WTC11 (cell line): ENCODE results near the gene FCRLB. TPM values are rescaled to one million over a fixed set of nuclear protein-coding genes. Genes with fewer than 3 reads are reported as not detected.

Experiments used
- ATAC-seq: fragments of 200-7000 bp; cut with Tn5 transposase; 2 replicates; pipeline ENCODE4 v1.10.0; 2021; ENCODE audit warnings: mild to moderate bottlenecking, moderate library complexity
- CTCF ChIA-PET: fragments of 300-600 bp; sonication (Branson Sonifier 250); formaldehyde crosslinking; loops from one replicate; lab custom pipeline; 2021; ENCODE audit warnings: antibody characterized with exemption; lab: Charles Lee
- POLR2A ChIA-PET: fragments of 350-600 bp; sonication (Branson Sonifier 250); formaldehyde crosslinking; loops from one replicate; lab custom pipeline; 2021; ENCODE audit warnings: antibody characterized with exemption; lab: Charles Lee
- DNase-seq: peaks from one replicate; pipeline ENCODE4 v3.0.0; 2021; ENCODE audit warnings: low spot score
- H3K27ac Mint-ChIP-seq: 2 replicates; pipeline ENCODE4 v1.8.0; 2021; ENCODE audit warnings: mixed read lengths
- H3K27me3 Mint-ChIP-seq: 2 replicates; pipeline ENCODE4 v1.8.0; 2021; ENCODE audit warnings: low read depth, mild to moderate bottlenecking, moderate library complexity, mixed read lengths
- H3K36me3 Mint-ChIP-seq: 2 replicates; pipeline ENCODE4 v1.8.0; 2021; ENCODE audit warnings: mixed read lengths
- H3K4me1 Mint-ChIP-seq: 2 replicates; pipeline ENCODE4 v1.8.0; 2022; ENCODE audit warnings: mixed read lengths
- H3K4me3 Mint-ChIP-seq: 2 replicates; pipeline ENCODE4 v1.8.0; 2021; ENCODE audit warnings: mild to moderate bottlenecking, moderate library complexity, mixed read lengths
- H3K9me3 Mint-ChIP-seq: 2 replicates; pipeline ENCODE4 v1.8.0; 2021; ENCODE audit warnings: mixed read lengths
- ESRRA ChIP-seq: sonication (generic); formaldehyde crosslinking; IDR thresholded peaks from 2 replicates; pipeline ENCODE4 v1.8.1; 2022; ENCODE audit warnings: mild to moderate bottlenecking, missing genetic modification reagents, borderline replicate concordance
- FOXJ3 ChIP-seq: sonication (generic); formaldehyde crosslinking; IDR thresholded peaks from 2 replicates; pipeline ENCODE4 v1.9.0; 2021; ENCODE audit warnings: missing genetic modification reagents, mild to moderate bottlenecking, borderline replicate concordance
- MYBL2 ChIP-seq: sonication (generic); formaldehyde crosslinking; IDR thresholded peaks from 2 replicates; pipeline ENCODE4 v1.8.1; 2023; ENCODE audit warnings: mild to moderate bottlenecking, moderate library complexity, missing genetic modification reagents
- OVOL2 ChIP-seq: fragments of 250-450 bp; sonication (Bioruptor Pico); IDR thresholded peaks from 2 replicates; pipeline ENCODE4 v1.9.0; 2021; ENCODE audit warnings: mild to moderate bottlenecking, borderline replicate concordance
- ZNF121 ChIP-seq: sonication (generic); formaldehyde crosslinking; IDR thresholded peaks from 2 replicates; pipeline ENCODE4 v1.8.0; 2023; ENCODE audit warnings: missing genetic modification reagents
- ZNF232 ChIP-seq: sonication (generic); formaldehyde crosslinking; IDR thresholded peaks from 2 replicates; pipeline ENCODE4 v1.8.0; 2022; ENCODE audit warnings: mild to moderate bottlenecking, missing genetic modification reagents
- ZNF423 ChIP-seq: fragments of 250-450 bp; sonication (Bioruptor Pico); IDR thresholded peaks from 2 replicates; pipeline ENCODE4 v2.1.2; 2022; ENCODE audit warnings: mild to moderate bottlenecking, moderate library complexity
- total RNA-seq: library from RNA; stranded (reverse); gene quantifications from 3 replicates; pipeline ENCODE4 v1.2.3, GENCODE V29; 2021
- TF ChIP-seq, protein P1 (sequence below): sonication (generic); formaldehyde crosslinking; IDR thresholded peaks from 2 replicates; pipeline ENCODE4 v1.8.1; 2023; ENCODE audit warnings: mild to moderate bottlenecking, missing genetic modification reagents, moderate library complexity
- TF ChIP-seq, protein P2 (sequence below): sonication (generic); formaldehyde crosslinking; IDR thresholded peaks from 2 replicates; pipeline ENCODE4 v1.8.0; 2023; ENCODE audit warnings: missing genetic modification reagents
- TF ChIP-seq, protein P3 (sequence below): sonication (generic); formaldehyde crosslinking; IDR thresholded peaks from 2 replicates; pipeline ENCODE4 v1.8.1; 2022; ENCODE audit warnings: low read depth, mild to moderate bottlenecking, moderate library complexity, missing genetic modification reagents, borderline replicate concordance
- TF ChIP-seq, protein P4 (sequence below): sonication (generic); formaldehyde crosslinking; IDR thresholded peaks from 2 replicates; pipeline ENCODE4 v1.8.0; 2022; ENCODE audit warnings: mild to moderate bottlenecking, missing genetic modification reagents
- TF ChIP-seq, protein P5 (sequence below): sonication (generic); formaldehyde crosslinking; IDR thresholded peaks from 2 replicates; pipeline ENCODE4 v1.8.0; 2022; ENCODE audit warnings: mild to moderate bottlenecking, missing genetic modification reagents
- TF ChIP-seq, protein P6 (sequence below): sonication (generic); formaldehyde crosslinking; IDR thresholded peaks from 2 replicates; pipeline ENCODE4 v1.8.0; 2023; ENCODE audit warnings: missing genetic modification reagents, mild to moderate bottlenecking, borderline replicate concordance
- TF ChIP-seq, protein P7 (sequence below): sonication (generic); formaldehyde crosslinking; IDR thresholded peaks from 2 replicates; pipeline ENCODE4 v1.8.1; 2022; ENCODE audit warnings: low read depth, missing genetic modification reagents, borderline replicate concordance

Gene FCRLB
- total RNA-seq, 1 experiment from 2014 or later: 0.37 TPM

DNA sequence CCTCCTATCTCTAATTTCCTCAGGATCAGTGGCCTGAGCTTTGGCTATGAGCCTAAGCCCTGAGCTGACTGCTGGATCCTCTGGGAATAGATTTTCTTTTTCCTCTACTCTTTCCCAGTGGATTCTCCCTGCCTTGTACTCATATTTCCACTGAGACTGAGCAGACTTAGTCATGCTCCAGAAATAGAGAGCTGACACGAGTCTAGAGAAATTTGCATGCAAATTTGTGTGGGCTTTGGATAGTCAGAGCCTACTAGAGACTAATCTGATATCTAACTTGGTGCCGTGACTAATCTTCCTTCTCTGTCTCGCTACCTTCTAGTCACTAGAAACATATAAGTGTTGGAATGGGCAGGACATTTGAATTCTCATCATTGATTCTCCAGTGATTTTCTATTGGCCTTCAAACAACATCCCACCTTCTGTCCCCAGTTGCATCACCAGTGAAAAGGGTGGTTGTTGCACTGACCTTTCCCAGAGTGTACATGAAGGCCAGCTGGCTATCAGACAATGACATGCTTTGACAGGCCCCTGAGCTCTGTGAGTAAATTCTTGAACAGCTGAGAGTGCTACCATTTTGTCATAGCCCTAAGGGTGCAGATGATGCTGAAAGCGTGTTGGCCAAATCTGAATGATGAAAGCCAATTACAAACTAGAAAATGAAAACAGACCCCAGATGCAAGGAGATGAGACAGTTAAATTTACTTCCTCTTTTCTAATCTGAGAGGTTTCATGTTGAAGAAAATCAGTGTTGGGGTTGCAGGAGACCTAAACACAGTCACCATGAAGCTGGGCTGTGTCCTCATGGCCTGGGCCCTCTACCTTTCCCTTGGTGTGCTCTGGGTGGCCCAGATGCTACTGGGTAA lies 14.6 kb upstream of the FCRLB start, which contains the start of gene FCRLA:
FCRLA (plus strand) TSS at position 748 of the 866 bp plus-strand sequence; CDS start at position 784, 36 bp downstream.
- TF ChIP-seq, protein P1, sequence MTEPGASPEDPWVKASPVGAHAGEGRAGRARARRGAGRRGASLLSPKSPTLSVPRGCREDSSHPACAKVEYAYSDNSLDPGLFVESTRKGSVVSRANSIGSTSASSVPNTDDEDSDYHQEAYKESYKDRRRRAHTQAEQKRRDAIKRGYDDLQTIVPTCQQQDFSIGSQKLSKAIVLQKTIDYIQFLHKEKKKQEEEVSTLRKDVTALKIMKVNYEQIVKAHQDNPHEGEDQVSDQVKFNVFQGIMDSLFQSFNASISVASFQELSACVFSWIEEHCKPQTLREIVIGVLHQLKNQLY (CRISPR knock-in tag): no peak
- TF ChIP-seq, protein P2, sequence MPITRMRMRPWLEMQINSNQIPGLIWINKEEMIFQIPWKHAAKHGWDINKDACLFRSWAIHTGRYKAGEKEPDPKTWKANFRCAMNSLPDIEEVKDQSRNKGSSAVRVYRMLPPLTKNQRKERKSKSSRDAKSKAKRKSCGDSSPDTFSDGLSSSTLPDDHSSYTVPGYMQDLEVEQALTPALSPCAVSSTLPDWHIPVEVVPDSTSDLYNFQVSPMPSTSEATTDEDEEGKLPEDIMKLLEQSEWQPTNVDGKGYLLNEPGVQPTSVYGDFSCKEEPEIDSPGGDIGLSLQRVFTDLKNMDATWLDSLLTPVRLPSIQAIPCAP (CRISPR knock-in tag): no peak
- TF ChIP-seq ESRRA (CRISPR knock-in tag): no peak
- no peak for TF ChIP-seq MYBL2 (CRISPR knock-in tag)
- TF ChIP-seq, protein P3, sequence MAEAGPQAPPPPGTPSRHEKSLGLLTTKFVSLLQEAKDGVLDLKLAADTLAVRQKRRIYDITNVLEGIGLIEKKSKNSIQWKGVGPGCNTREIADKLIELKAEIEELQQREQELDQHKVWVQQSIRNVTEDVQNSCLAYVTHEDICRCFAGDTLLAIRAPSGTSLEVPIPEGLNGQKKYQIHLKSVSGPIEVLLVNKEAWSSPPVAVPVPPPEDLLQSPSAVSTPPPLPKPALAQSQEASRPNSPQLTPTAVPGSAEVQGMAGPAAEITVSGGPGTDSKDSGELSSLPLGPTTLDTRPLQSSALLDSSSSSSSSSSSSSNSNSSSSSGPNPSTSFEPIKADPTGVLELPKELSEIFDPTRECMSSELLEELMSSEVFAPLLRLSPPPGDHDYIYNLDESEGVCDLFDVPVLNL (CRISPR knock-in tag): no peak
- TF ChIP-seq, protein P4, sequence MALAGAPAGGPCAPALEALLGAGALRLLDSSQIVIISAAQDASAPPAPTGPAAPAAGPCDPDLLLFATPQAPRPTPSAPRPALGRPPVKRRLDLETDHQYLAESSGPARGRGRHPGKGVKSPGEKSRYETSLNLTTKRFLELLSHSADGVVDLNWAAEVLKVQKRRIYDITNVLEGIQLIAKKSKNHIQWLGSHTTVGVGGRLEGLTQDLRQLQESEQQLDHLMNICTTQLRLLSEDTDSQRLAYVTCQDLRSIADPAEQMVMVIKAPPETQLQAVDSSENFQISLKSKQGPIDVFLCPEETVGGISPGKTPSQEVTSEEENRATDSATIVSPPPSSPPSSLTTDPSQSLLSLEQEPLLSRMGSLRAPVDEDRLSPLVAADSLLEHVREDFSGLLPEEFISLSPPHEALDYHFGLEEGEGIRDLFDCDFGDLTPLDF: no peak
- no peak for TF ChIP-seq ZNF423 (CRISPR knock-in tag)
- TF ChIP-seq, protein P5, sequence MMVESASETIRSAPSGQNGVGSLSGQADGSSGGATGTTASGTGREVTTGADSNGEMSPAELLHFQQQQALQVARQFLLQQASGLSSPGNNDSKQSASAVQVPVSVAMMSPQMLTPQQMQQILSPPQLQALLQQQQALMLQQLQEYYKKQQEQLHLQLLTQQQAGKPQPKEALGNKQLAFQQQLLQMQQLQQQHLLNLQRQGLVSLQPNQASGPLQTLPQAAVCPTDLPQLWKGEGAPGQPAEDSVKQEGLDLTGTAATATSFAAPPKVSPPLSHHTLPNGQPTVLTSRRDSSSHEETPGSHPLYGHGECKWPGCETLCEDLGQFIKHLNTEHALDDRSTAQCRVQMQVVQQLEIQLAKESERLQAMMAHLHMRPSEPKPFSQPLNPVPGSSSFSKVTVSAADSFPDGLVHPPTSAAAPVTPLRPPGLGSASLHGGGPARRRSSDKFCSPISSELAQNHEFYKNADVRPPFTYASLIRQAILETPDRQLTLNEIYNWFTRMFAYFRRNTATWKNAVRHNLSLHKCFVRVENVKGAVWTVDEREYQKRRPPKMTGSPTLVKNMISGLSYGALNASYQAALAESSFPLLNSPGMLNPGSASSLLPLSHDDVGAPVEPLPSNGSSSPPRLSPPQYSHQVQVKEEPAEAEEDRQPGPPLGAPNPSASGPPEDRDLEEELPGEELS (CRISPR knock-in tag): no peak
- no peak for TF ChIP-seq OVOL2
- Mint-ChIP-seq H3K4me1 (peaks cover 16% of the 10 kb centered on the region), H3K36me3 (no peaks in the 10 kb centered on the region), H3K27ac (no peak within 1 kb of the TSS), H3K27me3 (no peaks in the 10 kb centered on the region; the same call in 1 of the 2 replicates), H3K9me3 (no peaks in the 10 kb centered on the region), H3K4me3 (no peak within 1 kb of the TSS)
- ATAC-seq (no peak), DNase-seq (no peak)
- POLR2A ChIA-PET: no interaction called here
- CTCF ChIA-PET: no interaction called here

DNA sequence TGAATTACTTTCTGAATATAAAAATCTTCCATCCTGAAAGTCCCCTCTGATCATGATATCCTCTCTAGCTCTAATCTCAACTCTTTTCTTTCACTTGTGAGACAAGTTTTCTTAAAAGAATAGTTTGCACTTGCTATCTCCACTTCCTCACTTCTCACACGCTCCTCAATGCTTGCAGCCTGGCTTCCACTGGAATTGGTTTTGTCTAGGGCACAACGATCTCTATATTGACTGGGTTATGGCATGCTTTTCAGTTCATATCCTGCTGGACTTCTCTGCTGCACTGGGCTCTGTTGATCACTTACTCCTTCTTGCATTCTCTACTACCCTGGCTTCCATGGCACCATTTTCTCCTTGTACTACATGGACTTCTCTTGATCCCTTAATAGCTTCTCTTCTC lies 13.8 kb upstream of the FCRLB start:
- H3K9me3 Mint-ChIP-seq: no peaks in the 10 kb centered on the region
- peaks cover 11% of the 10 kb centered on the region for H3K4me1 Mint-ChIP-seq
- H3K27ac Mint-ChIP-seq: no peak overlapping the region
- H3K36me3 Mint-ChIP-seq: no peaks in the 10 kb centered on the region
- no peak for ATAC-seq
- H3K27me3 Mint-ChIP-seq: no peaks in the 10 kb centered on the region; the same call in 1 of the 2 replicates
- DNase-seq: no peak
- CTCF ChIA-PET: no interaction called here
- TF ChIP-seq, protein P6, sequence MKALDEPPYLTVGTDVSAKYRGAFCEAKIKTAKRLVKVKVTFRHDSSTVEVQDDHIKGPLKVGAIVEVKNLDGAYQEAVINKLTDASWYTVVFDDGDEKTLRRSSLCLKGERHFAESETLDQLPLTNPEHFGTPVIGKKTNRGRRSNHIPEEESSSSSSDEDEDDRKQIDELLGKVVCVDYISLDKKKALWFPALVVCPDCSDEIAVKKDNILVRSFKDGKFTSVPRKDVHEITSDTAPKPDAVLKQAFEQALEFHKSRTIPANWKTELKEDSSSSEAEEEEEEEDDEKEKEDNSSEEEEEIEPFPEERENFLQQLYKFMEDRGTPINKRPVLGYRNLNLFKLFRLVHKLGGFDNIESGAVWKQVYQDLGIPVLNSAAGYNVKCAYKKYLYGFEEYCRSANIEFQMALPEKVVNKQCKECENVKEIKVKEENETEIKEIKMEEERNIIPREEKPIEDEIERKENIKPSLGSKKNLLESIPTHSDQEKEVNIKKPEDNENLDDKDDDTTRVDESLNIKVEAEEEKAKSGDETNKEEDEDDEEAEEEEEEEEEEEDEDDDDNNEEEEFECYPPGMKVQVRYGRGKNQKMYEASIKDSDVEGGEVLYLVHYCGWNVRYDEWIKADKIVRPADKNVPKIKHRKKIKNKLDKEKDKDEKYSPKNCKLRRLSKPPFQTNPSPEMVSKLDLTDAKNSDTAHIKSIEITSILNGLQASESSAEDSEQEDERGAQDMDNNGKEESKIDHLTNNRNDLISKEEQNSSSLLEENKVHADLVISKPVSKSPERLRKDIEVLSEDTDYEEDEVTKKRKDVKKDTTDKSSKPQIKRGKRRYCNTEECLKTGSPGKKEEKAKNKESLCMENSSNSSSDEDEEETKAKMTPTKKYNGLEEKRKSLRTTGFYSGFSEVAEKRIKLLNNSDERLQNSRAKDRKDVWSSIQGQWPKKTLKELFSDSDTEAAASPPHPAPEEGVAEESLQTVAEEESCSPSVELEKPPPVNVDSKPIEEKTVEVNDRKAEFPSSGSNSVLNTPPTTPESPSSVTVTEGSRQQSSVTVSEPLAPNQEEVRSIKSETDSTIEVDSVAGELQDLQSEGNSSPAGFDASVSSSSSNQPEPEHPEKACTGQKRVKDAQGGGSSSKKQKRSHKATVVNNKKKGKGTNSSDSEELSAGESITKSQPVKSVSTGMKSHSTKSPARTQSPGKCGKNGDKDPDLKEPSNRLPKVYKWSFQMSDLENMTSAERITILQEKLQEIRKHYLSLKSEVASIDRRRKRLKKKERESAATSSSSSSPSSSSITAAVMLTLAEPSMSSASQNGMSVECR: no peak
- TF ChIP-seq, protein P5 (CRISPR knock-in tag): no peak
- no peak for TF ChIP-seq ZNF121 (CRISPR knock-in tag)
- TF ChIP-seq ZNF232 (CRISPR knock-in tag): no peak
- no peak for TF ChIP-seq FOXJ3 (CRISPR knock-in tag)
- TF ChIP-seq, protein P7, sequence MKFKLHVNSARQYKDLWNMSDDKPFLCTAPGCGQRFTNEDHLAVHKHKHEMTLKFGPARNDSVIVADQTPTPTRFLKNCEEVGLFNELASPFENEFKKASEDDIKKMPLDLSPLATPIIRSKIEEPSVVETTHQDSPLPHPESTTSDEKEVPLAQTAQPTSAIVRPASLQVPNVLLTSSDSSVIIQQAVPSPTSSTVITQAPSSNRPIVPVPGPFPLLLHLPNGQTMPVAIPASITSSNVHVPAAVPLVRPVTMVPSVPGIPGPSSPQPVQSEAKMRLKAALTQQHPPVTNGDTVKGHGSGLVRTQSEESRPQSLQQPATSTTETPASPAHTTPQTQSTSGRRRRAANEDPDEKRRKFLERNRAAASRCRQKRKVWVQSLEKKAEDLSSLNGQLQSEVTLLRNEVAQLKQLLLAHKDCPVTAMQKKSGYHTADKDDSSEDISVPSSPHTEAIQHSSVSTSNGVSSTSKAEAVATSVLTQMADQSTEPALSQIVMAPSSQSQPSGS (CRISPR knock-in tag): no peak
- POLR2A ChIA-PET: no interaction called here
- H3K4me3 Mint-ChIP-seq: no peak overlapping the region
